LNCAP (cell line): ENCODE results near the gene PCBP4.

Source experiments
- TF ChIP-seq, protein P1 (sequence below): fragments of 450-650 bp; IDR thresholded peaks from 2 replicates; pipeline ENCODE4 v1.5.1; 2017; ENCODE audit warnings: mild to moderate bottlenecking

The PCBP4 gene

DNA sequence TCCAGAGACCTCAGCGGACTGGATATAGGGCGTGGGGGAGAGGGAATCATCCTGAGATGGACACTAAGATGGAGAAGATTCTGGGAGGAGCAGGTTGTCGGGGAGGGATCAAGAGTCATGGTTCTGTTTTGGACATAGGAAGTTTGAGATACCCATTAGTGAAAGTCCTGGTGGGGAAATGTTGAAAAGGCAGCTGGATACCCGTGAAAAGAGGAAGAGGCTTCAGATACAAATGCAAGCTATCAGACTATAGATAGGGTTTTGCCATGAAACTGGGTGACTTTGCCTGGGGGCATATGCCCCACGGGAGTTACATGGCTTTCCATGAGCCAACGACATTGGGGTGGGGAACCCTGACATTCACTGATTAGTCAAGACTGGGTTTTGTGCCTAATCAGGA lies 13.1 kb downstream of the PCBP4 start:
- TF ChIP-seq, protein P1, sequence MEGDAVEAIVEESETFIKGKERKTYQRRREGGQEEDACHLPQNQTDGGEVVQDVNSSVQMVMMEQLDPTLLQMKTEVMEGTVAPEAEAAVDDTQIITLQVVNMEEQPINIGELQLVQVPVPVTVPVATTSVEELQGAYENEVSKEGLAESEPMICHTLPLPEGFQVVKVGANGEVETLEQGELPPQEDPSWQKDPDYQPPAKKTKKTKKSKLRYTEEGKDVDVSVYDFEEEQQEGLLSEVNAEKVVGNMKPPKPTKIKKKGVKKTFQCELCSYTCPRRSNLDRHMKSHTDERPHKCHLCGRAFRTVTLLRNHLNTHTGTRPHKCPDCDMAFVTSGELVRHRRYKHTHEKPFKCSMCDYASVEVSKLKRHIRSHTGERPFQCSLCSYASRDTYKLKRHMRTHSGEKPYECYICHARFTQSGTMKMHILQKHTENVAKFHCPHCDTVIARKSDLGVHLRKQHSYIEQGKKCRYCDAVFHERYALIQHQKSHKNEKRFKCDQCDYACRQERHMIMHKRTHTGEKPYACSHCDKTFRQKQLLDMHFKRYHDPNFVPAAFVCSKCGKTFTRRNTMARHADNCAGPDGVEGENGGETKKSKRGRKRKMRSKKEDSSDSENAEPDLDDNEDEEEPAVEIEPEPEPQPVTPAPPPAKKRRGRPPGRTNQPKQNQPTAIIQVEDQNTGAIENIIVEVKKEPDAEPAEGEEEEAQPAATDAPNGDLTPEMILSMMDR, result no peak

DNA sequence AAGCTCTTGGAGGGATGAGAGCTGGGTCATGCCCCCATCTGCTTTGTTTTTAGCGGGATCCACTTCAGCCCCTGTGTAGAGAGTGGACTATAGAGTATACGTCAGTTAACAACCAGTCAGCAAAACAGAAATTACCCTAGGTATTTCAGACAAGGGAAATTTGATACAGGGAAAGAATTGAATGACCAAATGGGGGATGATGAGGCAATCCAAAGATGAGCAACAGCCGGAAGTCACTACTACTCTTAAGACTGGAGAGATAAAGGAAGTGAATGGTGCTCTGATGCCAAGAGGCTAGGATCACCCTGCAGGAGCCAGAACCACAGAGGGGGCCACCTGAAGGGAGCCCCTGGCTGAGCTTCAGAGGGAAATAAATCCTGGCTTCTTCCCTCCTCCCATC lies 13.8 kb downstream of the PCBP4 start:
- TF ChIP-seq, protein P1, result no peak

DNA sequence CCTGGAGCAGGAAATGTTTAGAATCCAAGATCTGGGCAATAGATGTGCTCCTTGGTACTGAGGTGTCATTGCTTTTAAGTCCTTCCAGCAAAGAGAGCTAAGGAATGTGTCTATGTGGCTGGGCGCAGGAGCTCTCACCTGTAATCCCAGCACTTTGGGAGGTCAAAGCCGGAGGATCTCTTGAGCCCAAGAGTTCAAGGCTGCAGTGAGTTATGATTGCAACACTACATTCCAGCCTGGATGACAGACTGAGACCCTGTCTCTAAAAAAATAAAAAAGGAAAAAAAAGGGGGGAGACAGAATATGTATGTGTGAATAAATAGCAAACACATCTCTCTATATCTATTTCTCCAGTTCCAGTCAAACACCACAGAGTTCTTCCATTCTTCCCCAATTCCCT lies 16.4 kb downstream of the PCBP4 start:
- TF ChIP-seq, protein P1, result no peak

DNA sequence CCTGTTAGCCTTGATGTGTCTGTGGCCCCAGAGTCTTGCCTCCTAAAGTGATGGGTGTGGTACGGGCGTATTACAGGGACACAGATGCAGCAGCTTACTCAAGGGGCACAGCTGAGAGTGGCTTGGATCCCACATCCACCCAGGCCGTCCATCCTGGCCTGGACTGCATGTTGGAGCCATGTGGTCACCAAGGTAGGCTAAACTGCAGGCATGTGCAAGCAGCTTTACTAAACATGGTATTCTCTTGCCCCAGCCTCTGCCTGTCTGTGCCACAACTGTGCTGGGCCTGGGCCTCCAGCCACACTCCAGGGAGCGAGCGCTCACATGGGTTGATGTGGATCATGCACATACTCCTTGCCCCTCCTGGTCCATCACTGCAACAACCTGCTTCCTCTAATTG lies 18.1 kb downstream of the PCBP4 start:
- TF ChIP-seq, protein P1, result no peak

DNA sequence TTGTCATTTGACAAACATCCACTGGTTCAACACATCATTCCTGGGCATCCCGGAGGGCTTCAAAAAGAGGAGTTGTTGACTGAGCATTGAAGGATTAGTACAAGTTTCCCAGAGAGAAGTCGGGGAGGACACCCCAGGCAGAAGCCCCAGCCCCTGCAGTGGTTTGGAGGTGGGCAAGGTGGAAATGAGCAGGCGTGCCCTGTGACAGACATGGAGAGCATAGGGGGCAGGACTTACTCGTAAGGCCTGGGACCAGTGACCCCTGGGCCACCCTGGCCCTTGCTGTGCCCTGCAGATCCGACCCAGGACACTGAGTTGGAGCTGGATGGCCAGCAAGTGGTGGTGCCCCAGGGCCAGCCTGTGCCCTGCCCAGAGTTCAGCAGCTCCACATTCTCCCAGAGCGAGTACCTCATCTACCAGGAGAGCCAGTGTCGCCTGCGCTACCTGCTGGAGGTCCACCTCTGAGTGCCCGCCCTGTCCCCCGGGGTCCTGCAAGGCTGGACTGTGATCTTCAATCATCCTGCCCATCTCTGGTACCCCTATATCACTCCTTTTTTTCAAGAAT lies 19.2 kb downstream of the PCBP4 start:
- TF ChIP-seq, protein P1, result no peak

DNA sequence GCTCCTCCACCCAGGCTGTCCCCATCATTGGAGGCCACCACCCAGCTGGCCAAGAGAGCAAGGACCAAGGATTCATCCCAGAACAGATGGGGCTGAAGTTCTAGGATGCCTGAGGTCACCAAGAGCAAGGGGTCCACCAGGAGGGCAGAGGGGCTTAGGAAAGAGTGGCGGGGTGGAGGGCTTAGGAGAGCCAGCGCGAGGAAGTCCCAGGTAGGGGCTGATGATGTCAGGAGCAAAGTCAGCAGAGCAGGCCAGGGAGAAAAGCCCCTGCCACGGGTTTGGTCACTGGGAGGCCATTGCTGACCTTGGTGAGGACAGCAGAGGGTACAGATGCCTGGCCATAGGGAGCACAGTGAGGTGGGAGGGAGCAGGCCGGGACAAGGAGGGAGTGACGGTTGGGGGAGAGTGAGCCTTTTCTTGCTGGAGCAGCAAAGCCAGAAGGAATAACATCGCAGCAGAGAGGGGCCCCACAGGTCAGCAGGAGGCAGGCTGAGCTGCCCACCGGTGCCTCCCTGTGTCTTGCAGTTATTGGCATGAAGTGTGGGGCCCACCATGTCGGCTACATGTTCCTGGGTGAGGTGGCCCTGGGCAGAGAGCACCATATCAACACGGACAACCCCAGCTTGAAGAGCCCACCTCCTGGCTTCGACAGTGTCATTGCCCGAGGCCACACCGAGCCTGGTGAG lies 19.9 kb downstream of the PCBP4 start:
- TF ChIP-seq, protein P1, result no peak

DNA sequence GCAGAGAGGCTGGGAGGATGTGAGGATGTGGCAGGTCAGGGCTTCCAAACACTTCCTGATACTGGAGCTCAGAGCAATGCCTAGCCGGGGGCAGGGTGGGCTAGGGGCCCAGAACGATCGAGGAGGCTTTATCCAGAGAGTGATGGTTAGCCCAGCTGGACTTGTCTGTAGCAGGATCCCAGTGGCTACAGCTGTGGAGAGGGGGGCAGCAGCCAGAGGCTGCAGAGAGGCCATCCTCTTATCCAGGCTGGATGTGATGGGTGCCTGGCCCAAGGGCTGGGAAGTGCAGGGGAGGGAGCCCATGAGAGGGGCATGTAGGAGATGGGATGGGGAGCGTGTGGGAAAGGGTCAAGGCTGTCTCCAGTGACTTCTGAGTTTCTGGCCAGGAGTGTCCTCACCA lies 20.5 kb downstream of the PCBP4 start:
- TF ChIP-seq, protein P1, result no peak
